GM21717 (cell line): Measurements from ENCODE around the gene REEP3.
"Not testable (repeated sequence)": the region's sequence is repeated elsewhere in the genome, so short reads cannot be mapped to it uniquely, and the experiment has no call there.

Experiments
- ATAC-seq: cut with Tn5 transposase; IDR thresholded peaks from one replicate; pipeline ENCODE4 v1.9.1; 2021; ENCODE audit warnings: mild to moderate bottlenecking, moderate library complexity; ENCODE audit not compliant: unreplicated experiment

Gene REEP3, protein sequence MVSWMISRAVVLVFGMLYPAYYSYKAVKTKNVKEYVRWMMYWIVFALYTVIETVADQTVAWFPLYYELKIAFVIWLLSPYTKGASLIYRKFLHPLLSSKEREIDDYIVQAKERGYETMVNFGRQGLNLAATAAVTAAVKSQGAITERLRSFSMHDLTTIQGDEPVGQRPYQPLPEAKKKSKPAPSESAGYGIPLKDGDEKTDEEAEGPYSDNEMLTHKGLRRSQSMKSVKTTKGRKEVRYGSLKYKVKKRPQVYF

GRCh38 chr10:63520500-63521415 is at the start of gene REEP3:
TSS of gene REEP3 (plus strand) at chr10:63521401. CDS start at chr10:63521546, 145 bp downstream.
- peak; percentile 65 for ATAC-seq

GRCh38 chr10:63474488-63474887 is 46.7 kb upstream of the REEP3 start:
- ATAC-seq, result no peak

GRCh38 chr10:63477927-63478326 is 43.3 kb upstream of the REEP3 start:
- ATAC-seq, result no peak

- ATAC-seq, result no peak
Measured at GRCh38 chr10:63478564-63478963, 42.6 kb upstream of the REEP3 start.

DNA sequence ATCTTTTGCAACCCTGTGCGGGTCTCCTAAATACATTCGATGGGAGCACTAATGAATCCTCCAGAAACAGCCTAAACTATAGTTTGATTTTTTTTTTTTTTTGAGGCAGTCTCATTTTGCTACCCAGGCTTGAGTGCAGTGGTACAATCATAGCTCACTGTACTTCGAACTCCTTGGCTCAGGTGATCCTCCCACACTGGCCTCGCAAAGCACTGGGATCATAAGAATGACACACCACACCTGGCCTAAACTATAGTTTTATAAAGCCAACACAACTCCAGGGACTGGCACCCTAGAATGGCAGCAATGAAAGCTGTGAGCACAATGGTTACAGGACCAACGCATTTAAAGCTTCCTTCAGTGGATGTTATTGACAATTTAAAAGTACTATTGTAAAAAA is 41.0 kb upstream of the REEP3 start:
- no peak for ATAC-seq

DNA sequence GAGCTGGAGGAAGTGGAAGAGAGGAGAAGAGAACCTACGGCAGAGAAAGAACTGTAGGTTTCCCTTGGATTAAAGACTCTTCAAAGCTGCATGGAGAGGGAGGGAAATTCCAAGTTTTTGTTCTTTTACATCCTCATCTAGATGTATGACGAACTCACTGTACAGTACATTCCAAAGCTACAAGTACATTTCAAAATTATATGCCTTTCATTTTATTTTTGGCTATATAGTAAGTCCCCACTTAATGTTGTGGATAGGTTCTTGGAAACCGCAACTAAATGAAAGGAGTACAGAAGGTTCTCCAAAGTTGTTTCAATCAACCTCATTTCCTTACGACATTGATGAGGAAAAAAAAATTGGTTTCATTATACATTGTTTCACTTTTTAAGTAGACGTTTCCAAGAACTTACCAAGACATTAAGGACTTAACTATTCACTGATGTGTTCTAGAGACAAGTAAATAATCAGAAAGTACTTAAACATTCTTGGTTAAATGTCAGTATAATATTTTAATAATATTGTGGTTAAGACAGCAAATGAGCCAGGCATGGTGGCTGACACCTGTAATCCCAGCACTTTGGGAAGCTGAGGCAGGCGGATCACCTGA is 39.3 kb upstream of the REEP3 start:
- ATAC-seq, result no peak

GRCh38 chr10:63483983-63484382 is 37.2 kb upstream of the REEP3 start:
- no peak for ATAC-seq

- no peak for ATAC-seq
Measured at GRCh38 chr10:63487990-63488389, 33.2 kb upstream of the REEP3 start.

GRCh38 chr10:63489838-63490237 is 31.4 kb upstream of the REEP3 start:
- ATAC-seq, result no peak

- ATAC-seq, result no peak
Measured at GRCh38 chr10:63491588-63492316, 29.4 kb upstream of the REEP3 start.

DNA sequence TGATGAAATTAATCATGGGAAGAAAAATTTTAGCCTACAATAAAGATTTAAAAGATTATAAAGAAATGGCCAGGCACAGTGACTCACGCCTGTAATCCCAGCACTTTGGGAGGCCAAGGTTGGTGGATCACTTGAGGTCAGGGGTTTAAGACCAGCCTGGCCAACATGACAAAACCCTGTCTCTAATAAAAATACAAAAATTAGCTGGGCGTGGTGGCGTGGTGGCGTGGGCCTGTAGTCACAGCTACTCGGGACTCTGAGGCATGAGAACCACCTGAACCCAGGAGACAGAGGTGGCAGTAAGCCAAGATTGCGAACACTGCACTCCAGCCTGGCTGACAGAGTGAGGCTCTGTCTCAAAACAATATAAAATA is 28.9 kb upstream of the REEP3 start:
- ATAC-seq, result not testable (repeated sequence)

DNA sequence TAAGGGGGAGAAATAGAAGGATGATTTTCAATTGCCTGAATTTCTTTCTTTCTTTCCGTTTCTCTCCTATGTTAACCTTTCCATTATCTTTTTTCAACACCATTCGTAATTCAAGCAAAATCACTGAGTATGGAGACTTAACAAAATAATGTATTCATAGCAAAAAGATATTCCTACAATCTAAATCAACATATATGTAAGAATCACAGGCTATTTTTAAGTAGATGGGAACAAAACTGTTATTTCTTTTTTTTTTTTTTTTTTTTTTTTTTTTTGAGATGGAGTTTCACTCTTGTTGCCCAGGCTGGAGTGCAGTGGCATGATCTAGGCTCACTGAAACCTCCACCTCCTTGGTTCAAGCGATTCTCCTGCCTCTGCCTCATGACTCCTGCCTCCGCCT is 28.2 kb upstream of the REEP3 start:
- ATAC-seq, result no peak

DNA sequence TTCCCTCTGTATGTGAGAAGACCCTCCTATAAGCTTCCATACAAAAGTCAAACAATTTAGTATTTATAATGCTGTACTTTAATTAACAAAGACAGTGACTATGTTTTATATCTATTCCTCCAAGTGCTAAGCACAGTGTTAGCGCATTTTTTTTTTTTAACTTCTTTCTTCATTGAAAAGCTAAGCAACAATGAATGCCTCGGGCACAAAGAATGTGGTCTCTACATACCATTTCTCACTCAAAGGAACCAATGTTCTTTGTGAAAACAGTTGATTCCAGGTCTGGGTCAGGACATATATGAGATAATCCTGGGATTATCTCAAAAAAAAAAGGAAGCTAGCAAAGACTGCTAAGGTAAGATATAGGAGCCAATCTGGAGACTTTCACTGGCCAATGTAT is 26.2 kb upstream of the REEP3 start:
- ATAC-seq, result no peak

- no peak for ATAC-seq
Measured at GRCh38 chr10:63496561-63496960, 24.6 kb upstream of the REEP3 start.

- no peak for ATAC-seq
Measured at GRCh38 chr10:63497321-63497720, 23.9 kb upstream of the REEP3 start.

- no peak for ATAC-seq
Measured at GRCh38 chr10:63498665-63499064, 22.5 kb upstream of the REEP3 start.

DNA sequence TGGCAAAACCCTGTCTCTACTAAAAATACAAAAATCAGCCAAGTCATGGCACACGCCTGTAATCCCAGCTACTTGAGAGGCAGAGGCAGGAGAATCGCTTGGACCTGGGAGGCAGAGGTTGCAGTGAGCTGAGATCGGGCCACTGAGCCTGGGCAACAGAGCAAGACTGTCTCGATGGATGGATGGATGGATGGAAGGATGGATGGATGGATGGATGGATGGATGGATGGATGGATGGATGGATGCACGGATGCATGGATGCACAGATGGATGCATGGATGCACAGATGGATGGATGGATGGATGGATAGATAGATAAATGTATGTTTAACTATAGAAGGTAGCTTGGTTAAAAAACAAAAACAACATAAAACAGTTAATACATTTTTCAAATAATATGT is 20.6 kb upstream of the REEP3 start:
- not testable (repeated sequence) for ATAC-seq

- no peak for ATAC-seq
Measured at GRCh38 chr10:63501954-63502353, 19.2 kb upstream of the REEP3 start.

GRCh38 chr10:63502832-63503231 is 18.4 kb upstream of the REEP3 start:
- no peak for ATAC-seq

DNA sequence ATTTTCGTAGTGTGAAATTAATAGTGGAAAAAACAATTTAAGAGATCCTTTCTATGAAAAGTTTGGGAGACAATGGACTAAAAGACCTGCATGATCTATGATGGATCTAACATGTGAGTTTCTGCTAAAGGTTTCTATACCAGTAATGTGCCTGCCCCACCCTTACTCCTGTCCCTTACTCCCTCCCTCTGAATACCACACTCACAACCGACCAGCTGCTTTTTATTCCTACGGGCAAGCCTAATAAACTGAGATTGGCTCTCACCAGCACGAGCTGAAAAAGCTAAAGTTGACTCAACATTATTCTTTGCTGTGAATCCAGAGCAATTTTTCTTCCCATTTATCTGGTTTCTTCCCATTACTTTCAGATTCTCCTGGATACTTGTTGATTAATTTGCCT is 17.8 kb upstream of the REEP3 start:
- no peak for ATAC-seq
